K562 (cell line): Measurements from ENCODE around the gene DAPK1.

Experiments
- ARID3B ChIP-seq: fragments of 250-450 bp; sonication (Bioruptor Pico); IDR thresholded peaks from 2 replicates; pipeline ENCODE4 v1.4.0; 2020; ENCODE audit warnings: borderline replicate concordance
- ARNT ChIP-seq, 2 experiments: fragments of 450-650 bp; IDR thresholded peaks; 2 replicates each; pipeline ENCODE4 v1.6.1; 2016; ENCODE audit warnings: mild to moderate bottlenecking in 1 of 2
- BCL6 ChIP-seq: fragments of 250-450 bp; sonication (Bioruptor Pico); IDR thresholded peaks from 2 replicates; pipeline ENCODE4 v1.4.0; 2020
- CBX3 ChIP-seq, 2 experiments: IDR thresholded peaks; 1 replicate in 1 of 2; 2 replicates in 1 of 2; pipeline ENCODE4 v1.6.1; 2012; ENCODE audit warnings: inconsistent platforms in 2 of 2, low read length in 2 of 2, borderline replicate concordance in 1 of 2, control low read depth in 1 of 2
- CBX5 ChIP-seq: IDR thresholded peaks from 2 replicates; pipeline ENCODE4 v1.6.1; 2014; ENCODE audit warnings: low read depth, borderline replicate concordance
- CEBPB ChIP-seq: fragments of 450-650 bp; IDR thresholded peaks from 2 replicates; pipeline ENCODE4 v1.6.1; 2016; ENCODE audit warnings: missing genetic modification characterization, missing compliant biosample characterization
- DDX20 ChIP-seq: fragments of 450-650 bp; IDR thresholded peaks from 2 replicates; pipeline ENCODE4 v1.6.1; 2016; ENCODE audit warnings: missing genetic modification characterization, low read depth, mild to moderate bottlenecking, missing compliant biosample characterization, moderate library complexity
- EP300 ChIP-seq: IDR thresholded peaks from 2 replicates; pipeline ENCODE4 v1.6.1; 2012; ENCODE audit warnings: low read length, improper control_type of control experiment
- HDAC2 ChIP-seq: fragments of 450-650 bp; IDR thresholded peaks from 2 replicates; pipeline ENCODE4 v1.6.1; 2016; ENCODE audit warnings: mild to moderate bottlenecking
- POLR3A ChIP-seq: IDR thresholded peaks from 2 replicates; pipeline ENCODE4 v1.6.1; 2011; ENCODE audit warnings: borderline replicate concordance, mild to moderate bottlenecking, moderate library complexity; ENCODE audit not compliant: insufficient read length, insufficient read depth; ENCODE audit errors: extremely low read depth
- SMARCB1 ChIP-seq: IDR thresholded peaks from 2 replicates; pipeline ENCODE4 v1.6.1; 2011; ENCODE audit warnings: improper control_type of control experiment, low read depth; ENCODE audit not compliant: insufficient read length
- SRF ChIP-seq, 2 experiments: fragments of 250-450, 450-650 bp in 1 of 2; sonication (Bioruptor Pico) in 1 of 2; sonication (generic) in 1 of 2; formaldehyde crosslinking; IDR thresholded peaks; 2 replicates each; pipeline versions ENCODE4 v1.5.0 to v1.5.1; 2020 to 2022; ENCODE audit warnings: mild to moderate bottlenecking in 1 of 2, missing genetic modification reagents in 1 of 2
- TF ChIP-seq, protein P1 (sequence below), 3 experiments: IDR thresholded peaks in 2 of 3; conservative IDR thresholded peaks in 1 of 3; 2 replicates each; pipeline ENCODE4 v1.5.1; 2011 to 2012; ENCODE audit warnings: low read length in 3 of 3, mild to moderate bottlenecking in 3 of 3, control low read depth in 2 of 3, improper control_type of control experiment in 1 of 3, inconsistent platforms in 1 of 3, low read depth in 1 of 3, mixed read lengths in 1 of 3, moderate library complexity in 1 of 3; ENCODE audit not compliant: insufficient read depth in 2 of 3

- TF ChIP-seq ARNT (IDR thresholded peaks at IDR 0.05) (no peak), SRF (CRISPR knock-in tag; IDR thresholded peaks at IDR 0.05) (no peak), CBX5 (no peak), BCL6 (no peak), HDAC2 (no peak), ARID3B (CRISPR knock-in tag) (no peak), CEBPB (tag) (no peak), SMARCB1 (no peak), DDX20 (tag) (no peak), CBX3 (IDR thresholded peaks at IDR 0.05; ENCODE audit: borderline replicate concordance in 1 of 2, low read length in 2 of 2) (no peak), POLR3A (no peak), EP300 (no peak)
- TF ChIP-seq, protein P1, sequence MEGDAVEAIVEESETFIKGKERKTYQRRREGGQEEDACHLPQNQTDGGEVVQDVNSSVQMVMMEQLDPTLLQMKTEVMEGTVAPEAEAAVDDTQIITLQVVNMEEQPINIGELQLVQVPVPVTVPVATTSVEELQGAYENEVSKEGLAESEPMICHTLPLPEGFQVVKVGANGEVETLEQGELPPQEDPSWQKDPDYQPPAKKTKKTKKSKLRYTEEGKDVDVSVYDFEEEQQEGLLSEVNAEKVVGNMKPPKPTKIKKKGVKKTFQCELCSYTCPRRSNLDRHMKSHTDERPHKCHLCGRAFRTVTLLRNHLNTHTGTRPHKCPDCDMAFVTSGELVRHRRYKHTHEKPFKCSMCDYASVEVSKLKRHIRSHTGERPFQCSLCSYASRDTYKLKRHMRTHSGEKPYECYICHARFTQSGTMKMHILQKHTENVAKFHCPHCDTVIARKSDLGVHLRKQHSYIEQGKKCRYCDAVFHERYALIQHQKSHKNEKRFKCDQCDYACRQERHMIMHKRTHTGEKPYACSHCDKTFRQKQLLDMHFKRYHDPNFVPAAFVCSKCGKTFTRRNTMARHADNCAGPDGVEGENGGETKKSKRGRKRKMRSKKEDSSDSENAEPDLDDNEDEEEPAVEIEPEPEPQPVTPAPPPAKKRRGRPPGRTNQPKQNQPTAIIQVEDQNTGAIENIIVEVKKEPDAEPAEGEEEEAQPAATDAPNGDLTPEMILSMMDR (IDR thresholded peaks at IDR 0.05 in 2 of 3, conservative IDR thresholded peaks at IDR 0.05 in 1 of 3; ENCODE audit: insufficient read depth in 2 of 3, low read depth in 1 of 3, low read length in 3 of 3) = no peak
Measured at GRCh38 chr9:87718852-87719612, 221.4 kb downstream of the DAPK1 start.
